Left ventricle myocardium inferior (tissue), 1 donor: Measurements from ENCODE around the gene SLC12A7. TPM values are rescaled to one million over a fixed set of nuclear protein-coding genes. Genes with fewer than 3 reads are reported as not detected.

Source experiments
- DNase-seq: peaks from one replicate; pipeline ENCODE4 v3.0.0-alpha.2; 2020
- H3K27ac ChIP-seq: fragments of 200-600 bp; replicated peaks from 2 replicates; pipeline ENCODE4 v1.8.0; 2021
- H3K27me3 ChIP-seq: fragments of 200-600 bp; 2 replicates; pipeline ENCODE4 v1.8.0; 2021; ENCODE audit warnings: low read depth
- H3K36me3 ChIP-seq: fragments of 200-600 bp; 2 replicates; pipeline ENCODE4 v1.8.0; 2021
- H3K4me1 ChIP-seq: fragments of 200-600 bp; 2 replicates; pipeline ENCODE4 v1.8.0; 2021
- H3K4me3 ChIP-seq: fragments of 200-600 bp; 2 replicates; pipeline ENCODE4 v1.8.0; 2021; ENCODE audit warnings: mild to moderate bottlenecking, moderate library complexity
- H3K9me3 ChIP-seq: fragments of 200-600 bp; replicated peaks from 2 replicates; pipeline ENCODE4 v1.8.0; 2021
- CTCF ChIP-seq: fragments of 200-600 bp; IDR thresholded peaks from 2 replicates; pipeline ENCODE4 v1.8.0; 2021; ENCODE audit warnings: antibody characterized with exemption, mild to moderate bottlenecking, borderline replicate concordance
- intact Hi-C: fragments of 100-400 bp; cut with micrococcal nuclease; formaldehyde crosslinking; loops from one replicate; pipeline ENCODE4 v1.11.0; 2022
- total RNA-seq: library from RNA; stranded (reverse); fragmentation: NEBNext Ultra II Directional; extraction: Animal tissue kit (Norgen Biotek cat#: 25700); gene quantifications from one replicate; pipeline ENCODE4 v1.2.1, GENCODE V29; 2021
- donor health status: DM: no; HTN: yes; CAD: no; lungs with severe emphysema.

Gene SLC12A7
- total RNA-seq, 1 donor from 2014 or later = 140 TPM

DNA sequence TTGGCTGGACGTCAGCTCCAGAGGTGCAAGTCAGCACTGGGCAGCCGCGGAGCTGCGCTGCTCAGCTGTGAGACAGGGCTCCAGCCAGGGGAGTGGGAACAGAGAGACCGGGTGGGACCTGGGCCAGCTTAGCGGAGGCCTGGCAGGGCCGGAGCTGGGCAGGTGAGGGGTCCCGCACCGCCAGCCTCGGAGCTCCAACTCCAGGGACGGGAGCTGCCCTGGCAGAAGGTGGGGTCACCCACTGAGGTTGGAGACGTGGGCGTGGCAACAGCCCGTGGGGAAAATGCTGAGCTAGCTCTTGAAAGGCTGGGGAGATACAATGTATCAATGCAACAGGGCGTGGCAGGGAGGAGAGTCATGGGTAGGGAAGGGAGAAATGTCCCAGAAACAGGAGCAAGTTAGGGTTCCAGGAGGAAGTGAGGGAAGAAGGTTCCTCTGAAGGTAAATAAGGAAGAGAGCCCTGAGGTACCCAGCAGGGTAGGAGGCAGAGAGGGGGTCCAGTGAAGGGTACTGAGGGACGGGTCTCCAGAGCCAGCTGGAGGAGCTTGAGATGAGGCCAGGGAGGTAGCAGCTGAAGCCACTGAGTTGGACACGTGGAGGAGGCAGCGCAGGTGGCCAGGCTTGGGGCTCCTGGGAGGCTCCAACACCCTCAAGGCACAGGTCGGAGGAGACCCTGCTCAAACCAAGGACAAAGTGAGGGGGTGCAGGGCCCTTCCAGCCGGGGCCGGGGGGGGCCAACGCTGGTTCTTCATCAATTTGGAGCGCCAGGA is 104.0 kb downstream of the SLC12A7 start:
- peaks cover 66% of the 10 kb centered on the region for H3K4me1 ChIP-seq
- no peaks in the 10 kb centered on the region for H3K9me3 ChIP-seq
- intact Hi-C loops = no loop called here
- no peaks in the 10 kb centered on the region for H3K36me3 ChIP-seq
- DNase-seq = peak; percentile 17
- H3K27ac ChIP-seq = no peak overlapping the region
- TF ChIP-seq CTCF = no peak
- peak overlapping the region; percentile 74 for H3K4me3 ChIP-seq
- peaks cover 22% of the 10 kb centered on the region for H3K27me3 ChIP-seq

DNA sequence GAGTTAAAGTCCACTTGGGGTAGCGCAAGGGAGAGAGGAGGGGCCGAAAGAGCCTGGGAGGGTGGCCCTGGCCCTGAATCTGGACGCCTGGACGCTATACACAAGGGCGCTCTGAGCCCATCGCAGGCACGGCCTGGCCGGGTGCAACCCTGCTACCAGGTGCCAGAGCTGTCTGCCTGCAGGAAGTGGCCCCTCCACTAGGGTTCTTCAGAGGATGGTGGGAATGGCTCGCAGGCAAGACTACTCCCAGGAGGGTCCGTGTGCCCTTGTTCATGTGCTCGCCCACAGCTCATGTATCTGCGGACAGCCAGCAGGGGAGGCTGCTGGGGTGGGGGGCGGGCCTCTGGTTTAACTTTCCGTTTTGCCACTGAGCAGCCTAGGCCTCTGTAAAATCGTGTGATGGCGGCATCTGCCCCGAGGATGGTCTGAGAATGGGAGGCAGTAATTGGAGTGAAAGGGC is 104.6 kb downstream of the SLC12A7 start:
- TF ChIP-seq CTCF = no peak
- H3K4me1 ChIP-seq = peaks cover 66% of the 10 kb centered on the region
- H3K36me3 ChIP-seq = no peaks in the 10 kb centered on the region
- intact Hi-C loops = no loop called here
- H3K27me3 ChIP-seq = peaks cover 22% of the 10 kb centered on the region
- no peak overlapping the region for H3K4me3 ChIP-seq
- no peaks in the 10 kb centered on the region for H3K9me3 ChIP-seq
- no peak overlapping the region for H3K27ac ChIP-seq
- peak; percentile 16 for DNase-seq

DNA sequence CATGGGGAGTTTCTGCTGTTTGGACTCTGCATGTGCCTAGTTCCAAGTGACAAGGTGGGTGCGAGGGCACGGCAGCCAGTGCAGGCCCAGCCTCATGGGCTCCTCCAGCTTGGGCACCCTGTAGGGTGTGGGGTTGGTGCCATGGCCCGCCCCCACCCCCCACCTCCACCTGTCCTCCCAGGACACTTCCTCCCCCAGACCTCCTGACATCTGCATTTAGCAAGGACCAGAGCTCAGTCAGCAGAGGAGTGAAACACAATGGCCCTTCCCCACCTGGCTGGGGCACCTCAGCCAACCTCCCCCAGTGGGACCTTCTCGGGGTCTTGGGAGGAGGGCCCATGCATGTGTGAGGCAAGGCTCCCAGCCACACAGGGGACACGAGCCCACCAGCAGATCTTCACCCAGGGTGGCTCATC is 105.2 kb downstream of the SLC12A7 start:
- intact Hi-C loops = no loop called here
- TF ChIP-seq CTCF = no peak
- Histone ChIP-seq H3K4me3 (no peak overlapping the region), H3K27ac (no peak overlapping the region), H3K9me3 (no peaks in the 10 kb centered on the region), H3K4me1 (peaks cover 66% of the 10 kb centered on the region), H3K27me3 (peaks cover 22% of the 10 kb centered on the region), H3K36me3 (no peaks in the 10 kb centered on the region)
- peak; percentile 12 for DNase-seq

DNA sequence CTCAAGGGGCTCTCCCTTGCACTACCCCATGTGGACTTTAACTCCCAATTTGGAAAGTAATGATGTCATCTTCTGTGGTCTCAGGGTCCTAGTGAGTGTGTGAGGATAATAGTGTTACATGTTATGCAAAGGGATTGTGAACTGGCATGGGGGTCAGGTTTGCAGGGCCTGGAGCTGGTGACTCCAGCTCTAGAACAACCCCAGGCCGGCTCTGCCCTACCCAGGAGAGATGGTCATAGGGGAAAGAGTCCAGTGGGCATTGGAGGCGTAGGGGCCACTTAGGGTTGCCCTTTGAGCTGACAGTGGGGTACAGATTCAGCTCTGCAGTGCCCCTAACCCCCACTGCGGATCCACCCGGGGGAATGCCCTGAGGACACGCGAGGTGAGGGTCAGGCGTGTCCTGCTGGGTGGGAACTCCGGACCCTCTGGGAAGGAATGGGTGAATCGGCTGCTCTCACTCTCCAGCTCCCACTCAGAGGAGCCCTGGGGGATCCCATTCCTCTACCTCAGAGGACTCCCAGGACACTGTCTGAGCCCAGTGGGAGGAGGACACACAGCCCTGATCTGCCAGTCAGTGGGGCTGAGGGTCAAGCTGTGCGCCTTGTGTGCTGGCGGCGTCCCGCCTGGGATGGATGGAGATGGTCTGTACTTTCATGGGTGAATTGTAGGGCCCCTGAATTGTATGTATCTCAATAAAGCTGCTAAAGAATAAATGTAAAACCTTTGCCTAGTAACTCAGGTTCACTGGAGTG is 105.8 kb downstream of the SLC12A7 start:
- H3K4me1 ChIP-seq = peaks cover 64% of the 10 kb centered on the region

More for the DNA sequence above, 105.8 kb downstream of the SLC12A7 start:
- peaks cover 22% of the 10 kb centered on the region for H3K27me3 ChIP-seq
- H3K27ac ChIP-seq = peak overlapping the region; percentile 86
- H3K36me3 ChIP-seq = no peaks in the 10 kb centered on the region
- no peak for TF ChIP-seq CTCF
- intact Hi-C loops = no loop called here
- H3K4me3 ChIP-seq = no peak overlapping the region
- H3K9me3 ChIP-seq = no peaks in the 10 kb centered on the region
- DNase-seq = peak; percentile 12
